A673 (cell line): Measurements from ENCODE around the gene SLC25A26. TPM values are rescaled to one million over a fixed set of nuclear protein-coding genes. Genes with fewer than 3 reads are reported as not detected.

Source experiments
- BruUV-seq: library from RNA; stranded (reverse); fragments of 400-500 nt; replicated peaks from 2 replicates; lab custom pipeline; 2021; lab: Mats Ljungman, UMichigan
- CTCF ChIA-PET: fragments of 300-600 bp; sonication (Branson Sonifier 250); formaldehyde crosslinking; loops from one replicate; lab custom pipeline; 2022; ENCODE audit warnings: antibody characterized with exemption; lab: Charles Lee
- POLR2A ChIA-PET: fragments of 300-600 bp; sonication (Branson Sonifier 250); formaldehyde crosslinking; loops from one replicate; lab custom pipeline; 2022; ENCODE audit warnings: antibody characterized with exemption; ENCODE audit not compliant: low non-redundant PET; lab: Charles Lee
- DNase-seq: peaks from one replicate; pipeline ENCODE4 v3.0.0-alpha.2; 2015; ENCODE audit warnings: low spot score
- H3K27ac ChIP-seq: fragments of 200-600 bp; sonication (generic); 2 replicates; pipeline ENCODE4 v1.5.1; 2016; ENCODE audit warnings: mixed run types, low read depth, mild to moderate bottlenecking, mixed read lengths, antibody characterized with exemption, low read length; ENCODE audit not compliant: poor library complexity, severe bottlenecking
- H3K27me3 ChIP-seq: fragments of 200-600 bp; sonication (generic); replicated peaks from 2 replicates; pipeline ENCODE4 v1.6.1; 2017; ENCODE audit warnings: mixed run types, low read depth, mild to moderate bottlenecking, mixed read lengths, antibody characterized with exemption, low read length; ENCODE audit not compliant: insufficient read depth, poor library complexity
- H3K36me3 ChIP-seq: fragments of 200-600 bp; sonication (generic); 2 replicates; pipeline ENCODE4 v1.6.1; 2016; ENCODE audit warnings: mixed run types, mild to moderate bottlenecking, mixed read lengths, antibody characterized with exemption, low read length; ENCODE audit not compliant: insufficient read depth, poor library complexity, severe bottlenecking
- H3K4me1 ChIP-seq: fragments of 200-600 bp; sonication (generic); 2 replicates; pipeline ENCODE4 v1.6.1; 2017; ENCODE audit warnings: mixed run types, mild to moderate bottlenecking, mixed read lengths, antibody characterized with exemption, low read length; ENCODE audit not compliant: insufficient read depth, poor library complexity, severe bottlenecking
- H3K4me3 ChIP-seq: fragments of 200-600 bp; sonication (generic); 2 replicates; pipeline ENCODE4 v1.5.1; 2016; ENCODE audit warnings: low read depth, mixed run types, mild to moderate bottlenecking, mixed read lengths, low read length; ENCODE audit not compliant: poor library complexity, severe bottlenecking
- H3K9me3 ChIP-seq: fragments of 200-600 bp; sonication (generic); 2 replicates; pipeline ENCODE4 v1.6.1; 2016; ENCODE audit warnings: mixed run types, low read depth, mild to moderate bottlenecking, mixed read lengths, antibody characterized with exemption, low read length; ENCODE audit not compliant: poor library complexity, severe bottlenecking
- EZH2 ChIP-seq: fragments of 200-600 bp; sonication (generic); IDR thresholded peaks from 2 replicates; pipeline ENCODE4 v1.6.1; 2017; ENCODE audit warnings: borderline replicate concordance, low read depth, mild to moderate bottlenecking, mixed read lengths, antibody characterized with exemption, low read length; ENCODE audit not compliant: poor library complexity, severe bottlenecking
- intact Hi-C: fragments of 100-400 bp; cut with micrococcal nuclease; formaldehyde crosslinking; loops from one replicate; pipeline ENCODE4 v1.10.0; 2022; ENCODE audit not compliant: unreplicated experiment
- total RNA-seq: library from RNA; stranded (reverse); gene quantifications from 2 replicates; pipeline ENCODE4 v1.2.3, GENCODE V29; 2021
- TF ChIP-seq, protein P1 (sequence below): fragments of 300-800, 200-600 bp; sonication (generic); conservative IDR thresholded peaks from 2 replicates; pipeline ENCODE4 v1.5.1; 2017; ENCODE audit warnings: low read depth, mild to moderate bottlenecking, antibody characterized with exemption, low read length, moderate library complexity, mixed read lengths

Gene SLC25A26
- total RNA-seq, 1 experiment from 2014 or later, result 8.9 TPM

DNA sequence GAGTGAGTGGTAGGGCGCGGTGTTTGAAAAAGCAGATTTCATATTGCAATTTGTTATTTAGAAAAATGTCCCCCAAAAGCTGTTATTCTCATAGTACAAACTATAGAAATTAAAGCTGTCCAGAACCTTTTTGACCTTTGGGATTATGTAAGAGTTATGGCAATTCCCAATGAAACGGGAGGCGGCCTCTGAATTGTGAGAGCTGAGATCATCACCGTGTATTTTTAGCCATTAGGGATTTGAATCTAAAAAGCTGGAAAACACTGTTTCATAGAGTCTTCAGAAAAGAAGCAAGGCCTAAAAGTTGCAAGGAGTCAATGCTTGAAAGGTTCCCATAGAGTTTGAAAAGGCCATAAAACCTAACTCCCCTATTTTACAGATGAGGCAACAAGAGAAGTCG, 38.6 kb upstream of the SLC25A26 start:
- CTCF ChIA-PET, result no interaction called here
- no TSS peak for BruUV-seq
- no peaks in the 10 kb centered on the region for H3K27me3 ChIP-seq
- POLR2A ChIA-PET, result no interaction called here
- no peaks in the 10 kb centered on the region for H3K36me3 ChIP-seq
- peak overlapping the region; percentile 71 for H3K27ac ChIP-seq
- TF ChIP-seq, protein P1, sequence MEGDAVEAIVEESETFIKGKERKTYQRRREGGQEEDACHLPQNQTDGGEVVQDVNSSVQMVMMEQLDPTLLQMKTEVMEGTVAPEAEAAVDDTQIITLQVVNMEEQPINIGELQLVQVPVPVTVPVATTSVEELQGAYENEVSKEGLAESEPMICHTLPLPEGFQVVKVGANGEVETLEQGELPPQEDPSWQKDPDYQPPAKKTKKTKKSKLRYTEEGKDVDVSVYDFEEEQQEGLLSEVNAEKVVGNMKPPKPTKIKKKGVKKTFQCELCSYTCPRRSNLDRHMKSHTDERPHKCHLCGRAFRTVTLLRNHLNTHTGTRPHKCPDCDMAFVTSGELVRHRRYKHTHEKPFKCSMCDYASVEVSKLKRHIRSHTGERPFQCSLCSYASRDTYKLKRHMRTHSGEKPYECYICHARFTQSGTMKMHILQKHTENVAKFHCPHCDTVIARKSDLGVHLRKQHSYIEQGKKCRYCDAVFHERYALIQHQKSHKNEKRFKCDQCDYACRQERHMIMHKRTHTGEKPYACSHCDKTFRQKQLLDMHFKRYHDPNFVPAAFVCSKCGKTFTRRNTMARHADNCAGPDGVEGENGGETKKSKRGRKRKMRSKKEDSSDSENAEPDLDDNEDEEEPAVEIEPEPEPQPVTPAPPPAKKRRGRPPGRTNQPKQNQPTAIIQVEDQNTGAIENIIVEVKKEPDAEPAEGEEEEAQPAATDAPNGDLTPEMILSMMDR, result no peak
- no peak for TF ChIP-seq EZH2
- no peak overlapping the region for H3K4me3 ChIP-seq
- DNase-seq, result no peak
- no peaks in the 10 kb centered on the region for H3K9me3 ChIP-seq
- peaks cover 24% of the 10 kb centered on the region for H3K4me1 ChIP-seq
- intact Hi-C loops, result no loop called here

DNA sequence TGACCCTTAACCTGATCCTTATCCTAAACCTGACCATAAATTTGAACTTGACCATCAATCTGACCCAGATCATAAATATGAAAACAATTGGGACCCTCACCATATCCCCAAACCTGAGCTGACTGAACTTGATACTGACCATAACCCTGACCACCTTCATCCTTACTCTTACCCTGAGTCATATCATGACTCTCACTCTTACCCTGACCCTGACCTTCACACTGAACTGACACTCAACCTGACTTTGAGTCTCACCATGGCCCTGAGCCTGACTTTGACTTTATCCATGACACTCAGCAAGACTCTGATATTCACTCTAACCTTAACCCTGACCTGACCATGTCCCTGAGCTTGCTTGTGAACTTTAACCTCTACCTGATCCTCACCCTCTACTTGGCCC, 34.3 kb upstream of the SLC25A26 start:
- CTCF ChIA-PET, result no interaction called here
- intact Hi-C loops, result no loop called here
- H3K27me3 ChIP-seq, result no peaks in the 10 kb centered on the region
- peaks cover 11% of the 10 kb centered on the region for H3K4me1 ChIP-seq
- TF ChIP-seq EZH2, result no peak
- TF ChIP-seq, protein P1, result no peak
- H3K9me3 ChIP-seq, result no peaks in the 10 kb centered on the region
- no peaks in the 10 kb centered on the region for H3K36me3 ChIP-seq
- H3K27ac ChIP-seq, result no peak overlapping the region
- POLR2A ChIA-PET, result interaction anchor here (0.6 kb wide), 1 partner anchor 148 kb away, joined by 4 read pairs; no protein-coding TSS in a partner anchor
- no peak overlapping the region for H3K4me3 ChIP-seq
- no TSS peak for BruUV-seq
- DNase-seq, result no peak

DNA sequence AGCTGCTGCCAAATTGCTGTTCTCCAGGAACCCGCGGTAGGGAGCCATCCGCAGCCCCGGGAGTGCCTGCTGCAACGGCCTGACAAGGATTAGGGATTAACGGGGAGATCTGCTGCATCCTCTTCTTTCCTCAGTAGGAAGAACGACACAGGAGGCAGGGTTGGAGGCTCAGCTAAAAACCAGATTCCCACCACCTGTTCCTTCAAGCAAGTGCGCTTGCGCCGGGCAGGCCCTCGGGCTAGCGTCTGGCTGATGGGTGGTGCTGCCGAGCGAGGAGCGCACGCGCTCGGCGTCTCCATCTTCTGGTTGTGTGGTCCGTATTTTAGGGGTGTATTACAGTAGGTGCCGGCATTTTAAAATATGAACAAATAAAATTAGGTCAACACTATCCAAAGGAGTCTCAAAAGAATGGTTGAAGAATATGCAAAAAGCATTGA, 25.4 kb upstream of the SLC25A26 start:
- H3K9me3 ChIP-seq, result no peaks in the 10 kb centered on the region
- no peaks in the 10 kb centered on the region for H3K36me3 ChIP-seq
- peak; percentile 90 for DNase-seq
- POLR2A ChIA-PET, result no interaction called here
- TF ChIP-seq EZH2, result no peak
- TF ChIP-seq, protein P1, result peak; percentile 43
- BruUV-seq, result no TSS peak
- CTCF ChIA-PET, result no interaction called here
- H3K27me3 ChIP-seq, result no peaks in the 10 kb centered on the region
- H3K4me3 ChIP-seq, result peak overlapping the region; percentile 43
- H3K4me1 ChIP-seq, result peaks cover 11% of the 10 kb centered on the region
- intact Hi-C loops, result loop anchor here (2.0 to 10.0 kb wide), 4 partner anchors 161 to 853 kb away; partner anchors contain the start of gene MAGI1
- H3K27ac ChIP-seq, result no peak overlapping the region
